K562 (cell line): ENCODE results near the gene STUM. TPM values are rescaled to one million over a fixed set of nuclear protein-coding genes. Genes with fewer than 3 reads are reported as not detected.

Source experiments
- ATAC-seq: fragments of 200-7000 bp; cut with Tn5 transposase; 3 replicates; pipeline ENCODE4 v1.9.1; 2020; ENCODE audit warnings: moderate library complexity
- BruUV-seq: library from RNA; stranded (reverse); fragments of 400-500 nt; replicated peaks from 2 replicates; lab custom pipeline; 2021; lab: Mats Ljungman, UMichigan
- CTCF ChIA-PET: fragments of 300-600 bp; formaldehyde crosslinking; extraction: SDS; loops from one replicate; lab custom pipeline; 2021; ENCODE audit warnings: low intra/inter-chr PET ratio; lab: Yijun Ruan, JAX
- POLR2A ChIA-PET: fragments of 300-600, 350-650 bp; sonication (Branson Sonifier 250); formaldehyde crosslinking; extraction: SDS; loops from one replicate; lab custom pipeline; 2021; ENCODE audit warnings: antibody characterized with exemption, inconsistent platforms; lab: Yijun Ruan, JAX
- DNase-seq, 4 experiments: peaks; one replicate each; pipeline versions ENCODE4 v3.0.0 to v3.0.0-alpha.2; 2011 to 2018; ENCODE audit warnings: low spot score in 3 of 4, mixed read lengths in 3 of 4; ENCODE audit errors: extremely low read depth in 1 of 4
- FAIRE-seq: peaks from 2 replicates; lab custom pipeline; 2011; peaks lifted over from hg19 to GRCh38; lab: Jason Lieb, UNC
- H2AFZ ChIP-seq: 2 replicates; pipeline ENCODE4 v1.6.0; 2011; ENCODE audit warnings: low read depth, low read length, control low read depth, inconsistent platforms
- H3K27ac ChIP-seq: fragments of 200-600 bp; 3 replicates; pipeline ENCODE4 v1.8.0; 2011; ENCODE audit warnings: low read depth, mild to moderate bottlenecking, control low read depth, inconsistent platforms, low read length, moderate library complexity, mixed read lengths; ENCODE audit errors: extremely low read depth
- H3K27me3 ChIP-seq, 2 experiments: fragments of 300-600 bp in 1 of 2; 2 replicates in 1 of 2; 3 replicates in 1 of 2; pipeline versions ENCODE4 v1.6.0 to v1.8.0; 2011; ENCODE audit warnings: inconsistent platforms in 2 of 2, low read length in 2 of 2, mild to moderate bottlenecking in 1 of 2, mixed read lengths in 1 of 2, moderate library complexity in 1 of 2; ENCODE audit not compliant: control insufficient read depth in 2 of 2, insufficient read depth in 2 of 2
- H3K36me3 ChIP-seq: fragments of 300-600 bp; 3 replicates; pipeline ENCODE4 v1.8.0; 2011; ENCODE audit warnings: mild to moderate bottlenecking, low read length, inconsistent platforms; ENCODE audit not compliant: control insufficient read depth, insufficient read depth
- H3K4me1 ChIP-seq, 2 experiments: fragments of 200-600 bp in 1 of 2; replicated peaks in 1 of 2; 2 replicates in 1 of 2; 3 replicates in 1 of 2; pipeline versions ENCODE4 v1.5.1 to v1.8.0; 2011; ENCODE audit warnings: inconsistent platforms in 2 of 2, low read length in 2 of 2, mild to moderate bottlenecking in 1 of 2, mixed read lengths in 1 of 2, moderate library complexity in 1 of 2; ENCODE audit not compliant: control insufficient read depth in 2 of 2, insufficient read depth in 2 of 2
- H3K4me2 ChIP-seq: 2 replicates; pipeline ENCODE4 v1.6.1; 2011; ENCODE audit warnings: low read length, control low read depth, inconsistent platforms, mixed read lengths; ENCODE audit not compliant: insufficient read depth
- H3K4me3 ChIP-seq: fragments of 200-600 bp; sonication (generic), shearing (Covaris generic); 2 replicates; pipeline ENCODE4 v1.5.1; 2016; ENCODE audit warnings: control low read depth, inconsistent platforms
- H3K79me2 ChIP-seq: fragments of 200-600 bp; 3 replicates; pipeline ENCODE4 v1.8.0; 2011; ENCODE audit warnings: low read length, inconsistent platforms; ENCODE audit not compliant: control insufficient read depth, insufficient read depth
- H3K9ac ChIP-seq, 2 experiments: 2 replicates each; pipeline versions ENCODE4 v1.6.0 to v1.6.1; 2011; ENCODE audit warnings: low read depth in 2 of 2, low read length in 2 of 2, control low read depth in 1 of 2, inconsistent platforms in 1 of 2, mild to moderate bottlenecking in 1 of 2, mixed read lengths in 1 of 2; ENCODE audit not compliant: insufficient read depth in 1 of 2
- H3K9me1 ChIP-seq: one replicate; pipeline ENCODE4 v1.6.0; 2011; ENCODE audit warnings: inconsistent platforms, mild to moderate bottlenecking, low read length, moderate library complexity; ENCODE audit not compliant: control insufficient read depth, insufficient read depth
- H3K9me3 ChIP-seq: replicated peaks from 2 replicates; pipeline ENCODE4 v1.5.1; 2011; ENCODE audit warnings: low read depth, low read length, inconsistent platforms; ENCODE audit not compliant: control insufficient read depth, insufficient read depth
- H4K20me1 ChIP-seq: replicated peaks from 2 replicates; pipeline ENCODE4 v1.6.1; 2011; ENCODE audit warnings: low read length, inconsistent platforms, mixed read lengths; ENCODE audit not compliant: control insufficient read depth, insufficient read depth
- CTCF ChIP-seq, 3 experiments: IDR thresholded peaks in 2 of 3; conservative IDR thresholded peaks in 1 of 3; 2 replicates each; pipeline ENCODE4 v1.5.1; 2011 to 2012; ENCODE audit warnings: low read length in 3 of 3, mild to moderate bottlenecking in 3 of 3, control low read depth in 2 of 3, improper control_type of control experiment in 1 of 3, inconsistent platforms in 1 of 3, low read depth in 1 of 3, mixed read lengths in 1 of 3, moderate library complexity in 1 of 3; ENCODE audit not compliant: insufficient read depth in 2 of 3
- RBM25 ChIP-seq: fragments of 200-400 bp; formaldehyde crosslinking; IDR thresholded peaks from 2 replicates; pipeline ENCODE4 v1.6.1; 2018; ENCODE audit warnings: low read length, low read depth, moderate library complexity; ENCODE audit not compliant: severe bottlenecking
- YY1 ChIP-seq, 3 experiments: IDR thresholded peaks; 2 replicates each; pipeline ENCODE4 v1.6.1; 2011; ENCODE audit warnings: low read length in 2 of 3, mild to moderate bottlenecking in 2 of 3, moderate library complexity in 2 of 3, borderline replicate concordance in 1 of 3, control low read depth in 1 of 3, low read depth in 1 of 3; ENCODE audit not compliant: insufficient read depth in 3 of 3, insufficient replicate concordance in 2 of 3, control insufficient read depth in 1 of 3, insufficient read length in 1 of 3; ENCODE audit errors: extremely low read depth in 1 of 3
- ZFP36 ChIP-seq: fragments of 150-350 bp; IDR thresholded peaks from 2 replicates; pipeline ENCODE4 v1.6.1; 2018; ENCODE audit warnings: low read length, low read depth; ENCODE audit not compliant: partially characterized antibody
- ZSCAN29 ChIP-seq: fragments of 450-650 bp; IDR thresholded peaks from 2 replicates; pipeline ENCODE4 v1.6.1; 2017
- WGBS: fragments of 100-300 bp; shearing (Covaris generic); methylation state at CpG from one replicate; pipeline ENCODE4 v1.1.6; 2016; ENCODE audit warnings: low coverage, mixed read lengths; ENCODE audit not compliant: insufficient coverage; ENCODE audit errors: missing lambda C conversion rate; 5-methylcytosine and 5-hydroxymethylcytosine counted together
- in situ Hi-C: fragments of 300-500 bp; cut with MboI; formaldehyde crosslinking; loops from 4 replicates; pipeline ENCODE4 v1.15.0; 2018; ENCODE audit warnings: inconsistent platforms, mixed read lengths
- intact Hi-C: fragments of 100-400 bp; cut with micrococcal nuclease; formaldehyde crosslinking; loops from 2 replicates; pipeline ENCODE4 v1.14.2; 2022
- polyA plus RNA-seq, 8 experiments: library from polyadenylated mRNA; depleted of rRNA in 4 of 8; stranded (reverse) in 5 of 8; unstranded in 3 of 8; fragments of >200 nt; fragmentation: Nextera tagmentation in 2 of 8; fragmentation: Illumina TruSeq in 1 of 8; extraction: Ambion mirVana in 2 of 8; extraction: Trizol in 1 of 8; gene quantifications; 2 replicates each; pipeline versions ENCODE4 v1.2.1 to v1.2.3, GENCODE V29; 2011 to 2014; ENCODE audit warnings: inconsistent platforms in 1 of 8, missing spikeins in 1 of 8
- total RNA-seq, 7 experiments: library from RNA; depleted of rRNA in 6 of 7; stranded (reverse); fragments of >200 nt in 6 of 7; fragmentation: Illumina TruSeq in 2 of 7; extraction: Trizol in 2 of 7; gene quantifications; 2 replicates each; pipeline versions ENCODE4 v1.2.1 to v1.2.3, GENCODE V29; 2011 to 2021; ENCODE audit warnings: low replicate concordance in 1 of 7

Gene STUM
- total and polyA plus RNA-seq, 9 of the 15 experiments (the other 6 are each of a cell fraction or from before 2014, with no cell fraction given): not detected

- DNase-seq (no peak), FAIRE-seq (no peak), ATAC-seq (no peak)
- no peaks in the 10 kb centered on the region for H3K9me1 ChIP-seq
- no peaks in the 10 kb centered on the region for H3K4me1 ChIP-seq
- no peak overlapping the region for H2AFZ ChIP-seq
- no peaks in the 10 kb centered on the region for H3K36me3 ChIP-seq
- WGBS: 5% methylated on average over 1 of the region's 1 CpG
- CTCF ChIA-PET: no interaction called here
- TF ChIP-seq RBM25 (peak; percentile 26), ZFP36 (peak; percentile 42), ZSCAN29 (no peak)
- H3K9ac ChIP-seq: no peak overlapping the region
- peaks cover 28 to 53% of the 10 kb centered on the region in 2 experiments; a peak in 4 of 5 replicates for H3K27me3 ChIP-seq
- in situ Hi-C loops: no loop called here
- no peak overlapping the region for H3K27ac ChIP-seq
- intact Hi-C loops: no loop called here
- H4K20me1 ChIP-seq: no peaks in the 10 kb centered on the region
- no peak overlapping the region for H3K4me2 ChIP-seq
- POLR2A ChIA-PET: interaction anchor here (0.6 to 1.7 kb wide), 4 partner anchors 9 to 1554 kb away, joined by 3 to 4 read pairs (median 4); no protein-coding TSS in a partner anchor
- no peaks in the 10 kb centered on the region for H3K9me3 ChIP-seq
- H3K79me2 ChIP-seq: no peaks in the 10 kb centered on the region
- BruUV-seq: no TSS peak
- no peak overlapping the region for H3K4me3 ChIP-seq
Measured at GRCh38 chr1:226519135-226519534, 29.4 kb upstream of the STUM start.

- Histone ChIP-seq H3K9ac (no peak overlapping the region), H3K9me1 (no peaks in the 10 kb centered on the region), H3K79me2 (no peaks in the 10 kb centered on the region), H3K4me3 (no peak overlapping the region), H3K36me3 (no peaks in the 10 kb centered on the region), H3K4me1 (no peaks in the 10 kb centered on the region), H3K9me3 (no peaks in the 10 kb centered on the region), H4K20me1 (no peaks in the 10 kb centered on the region), H3K27me3 (peaks cover 28 to 59% of the 10 kb centered on the region in 2 experiments; a peak in 4 of 5 replicates), H3K4me2 (no peak overlapping the region), H2AFZ (no peak overlapping the region), H3K27ac (no peak overlapping the region)
- ChIA-PET CTCF (no interaction called here), POLR2A (interaction anchor here (0.7 to 1.7 kb wide), 4 partner anchors 10 to 77 kb away, joined by 3 to 4 read pairs (median 4); no protein-coding TSS in a partner anchor)
- TF ChIP-seq YY1 (IDR thresholded peaks at IDR 0.05; ENCODE audit: borderline replicate concordance in 1 of 3, control insufficient read depth in 1 of 3, extremely low read depth in 1 of 3, insufficient read depth in 3 of 3, insufficient read length in 1 of 3, insufficient replicate concordance in 2 of 3, low read depth in 1 of 3, low read length in 2 of 3) (no peak), CTCF (IDR thresholded peaks at IDR 0.05 in 2 of 3, conservative IDR thresholded peaks at IDR 0.05 in 1 of 3; ENCODE audit: insufficient read depth in 2 of 3, low read depth in 1 of 3, low read length in 3 of 3) (peak; percentile 28 to 52 (median 46); a peak in 4 of 6 replicates)
- no TSS peak for BruUV-seq
- ATAC-seq (peak; percentile 78), FAIRE-seq (no peak), DNase-seq (peak in 1 of 4 experiments; percentile 14)
- in situ Hi-C loops: no loop called here
- 3% methylated on average over 13 of the region's 13 CpGs for WGBS
- intact Hi-C loops: no loop called here
Measured at GRCh38 chr1:226519716-226520598, 28.6 kb upstream of the STUM start.
